Suprapubic skin (tissue), 4 donors: ENCODE data around the gene SEPTIN11.
"Not testable (repeated sequence)": the region's sequence is repeated elsewhere in the genome, so short reads cannot be mapped to it uniquely, and the experiment has no call there.

Experiments
- EP300 ChIP-seq: sonication (generic); formaldehyde crosslinking; IDR thresholded peaks from one replicate; pipeline ENCODE4 v1.6.1; 2017; ENCODE audit warnings: antibody characterized with exemption
- POLR2A ChIP-seq, 2 donors: fragments of 450-650 bp; IDR thresholded peaks; one replicate each; pipeline ENCODE4 v1.6.1; 2017; ENCODE audit warnings: antibody characterized with exemption in 2 of 2, mild to moderate bottlenecking in 2 of 2, moderate library complexity in 2 of 2
- POLR2AphosphoS5 ChIP-seq, 3 donors: sonication (generic); formaldehyde crosslinking; IDR thresholded peaks; one replicate each; pipeline ENCODE4 v1.6.1; 2017; ENCODE audit warnings: antibody characterized with exemption in 3 of 3
- TF ChIP-seq, protein P1 (sequence below), 2 donors: fragments of 200-600 bp in 1 of 2; fragments of 450-650 bp in 1 of 2; sonication (generic) in 1 of 2; IDR thresholded peaks; one replicate each; pipeline ENCODE4 v1.5.1; 2016 to 2019; ENCODE audit warnings: antibody characterized with exemption in 2 of 2, mild to moderate bottlenecking in 1 of 2, moderate library complexity in 1 of 2

DNA sequence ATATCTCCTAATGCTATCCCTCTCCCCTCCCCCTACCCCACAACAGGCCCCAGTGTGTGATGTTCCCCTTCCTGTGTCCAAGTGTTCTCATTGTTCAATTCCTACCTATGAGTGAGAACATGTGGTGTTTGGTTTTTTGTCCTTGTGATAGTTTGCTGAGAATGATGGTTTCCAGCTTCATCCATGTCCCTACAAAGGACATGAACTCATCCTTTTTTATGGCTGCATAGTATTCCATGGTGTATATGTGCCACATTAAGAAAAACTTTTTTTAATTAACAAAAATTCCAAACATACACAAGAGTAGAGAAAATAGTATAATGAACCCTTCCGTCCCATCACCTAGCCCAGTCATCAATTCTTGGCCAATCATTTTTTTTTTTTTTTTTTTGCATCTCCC lies 14.4 kb downstream of the SEPTIN11 start:
- TF ChIP-seq, protein P1, sequence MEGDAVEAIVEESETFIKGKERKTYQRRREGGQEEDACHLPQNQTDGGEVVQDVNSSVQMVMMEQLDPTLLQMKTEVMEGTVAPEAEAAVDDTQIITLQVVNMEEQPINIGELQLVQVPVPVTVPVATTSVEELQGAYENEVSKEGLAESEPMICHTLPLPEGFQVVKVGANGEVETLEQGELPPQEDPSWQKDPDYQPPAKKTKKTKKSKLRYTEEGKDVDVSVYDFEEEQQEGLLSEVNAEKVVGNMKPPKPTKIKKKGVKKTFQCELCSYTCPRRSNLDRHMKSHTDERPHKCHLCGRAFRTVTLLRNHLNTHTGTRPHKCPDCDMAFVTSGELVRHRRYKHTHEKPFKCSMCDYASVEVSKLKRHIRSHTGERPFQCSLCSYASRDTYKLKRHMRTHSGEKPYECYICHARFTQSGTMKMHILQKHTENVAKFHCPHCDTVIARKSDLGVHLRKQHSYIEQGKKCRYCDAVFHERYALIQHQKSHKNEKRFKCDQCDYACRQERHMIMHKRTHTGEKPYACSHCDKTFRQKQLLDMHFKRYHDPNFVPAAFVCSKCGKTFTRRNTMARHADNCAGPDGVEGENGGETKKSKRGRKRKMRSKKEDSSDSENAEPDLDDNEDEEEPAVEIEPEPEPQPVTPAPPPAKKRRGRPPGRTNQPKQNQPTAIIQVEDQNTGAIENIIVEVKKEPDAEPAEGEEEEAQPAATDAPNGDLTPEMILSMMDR (IDR thresholded peaks at IDR 0.05), result not testable (repeated sequence)
- TF ChIP-seq POLR2AphosphoS5 (IDR thresholded peaks at IDR 0.05); POLR2A (IDR thresholded peaks at IDR 0.05); EP300: not testable (repeated sequence)
